Suprapubic skin (tissue), 4 donors: ENCODE results near the gene GTSE1.

Experiments used
- EP300 ChIP-seq: sonication (generic); formaldehyde crosslinking; IDR thresholded peaks from one replicate; pipeline ENCODE4 v1.6.1; 2017; ENCODE audit warnings: antibody characterized with exemption
- POLR2A ChIP-seq, 2 donors: fragments of 450-650 bp; IDR thresholded peaks; one replicate each; pipeline ENCODE4 v1.6.1; 2017; ENCODE audit warnings: antibody characterized with exemption in 2 of 2, mild to moderate bottlenecking in 2 of 2, moderate library complexity in 2 of 2
- POLR2AphosphoS5 ChIP-seq, 3 donors: sonication (generic); formaldehyde crosslinking; IDR thresholded peaks; one replicate each; pipeline ENCODE4 v1.6.1; 2017; ENCODE audit warnings: antibody characterized with exemption in 3 of 3
- TF ChIP-seq, protein P1 (sequence below), 2 donors: fragments of 200-600 bp in 1 of 2; fragments of 450-650 bp in 1 of 2; sonication (generic) in 1 of 2; IDR thresholded peaks; one replicate each; pipeline ENCODE4 v1.5.1; 2016 to 2019; ENCODE audit warnings: antibody characterized with exemption in 2 of 2, mild to moderate bottlenecking in 1 of 2, moderate library complexity in 1 of 2

DNA sequence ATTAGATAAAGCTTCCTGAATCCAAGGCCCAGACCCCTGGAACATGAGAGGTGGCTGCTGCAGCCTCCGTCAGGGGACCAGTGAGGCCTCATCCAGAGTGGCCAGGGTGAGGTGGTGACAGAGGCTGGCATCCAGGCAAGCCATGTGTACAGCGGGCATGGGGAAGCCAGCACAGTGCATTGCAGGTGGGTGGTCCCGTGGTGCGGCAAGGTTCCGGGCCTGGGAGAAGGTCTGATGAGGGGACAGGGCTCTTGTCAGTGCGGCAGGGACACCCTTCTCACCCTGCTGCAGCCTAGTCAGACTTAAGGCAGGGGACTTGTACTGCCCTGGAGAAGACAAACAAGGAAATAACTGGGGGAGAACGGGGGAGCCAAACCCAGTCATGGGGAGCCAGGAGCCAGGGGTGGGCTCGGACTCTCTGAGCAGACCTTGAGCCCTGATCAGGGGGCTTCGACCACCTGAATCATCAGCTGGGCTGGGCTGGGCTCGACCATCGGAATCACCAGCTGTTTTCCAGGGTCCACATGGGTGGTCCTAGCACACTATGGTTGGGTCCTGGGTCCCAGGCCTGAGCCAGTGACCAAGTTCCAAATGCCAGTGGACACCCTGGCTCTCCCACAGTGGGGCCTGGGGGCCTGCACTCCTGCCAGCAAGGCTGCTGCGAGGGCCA is 23.8 kb upstream of the GTSE1 start:
- no peak for TF ChIP-seq POLR2A (IDR thresholded peaks at IDR 0.05)
- TF ChIP-seq, protein P1, sequence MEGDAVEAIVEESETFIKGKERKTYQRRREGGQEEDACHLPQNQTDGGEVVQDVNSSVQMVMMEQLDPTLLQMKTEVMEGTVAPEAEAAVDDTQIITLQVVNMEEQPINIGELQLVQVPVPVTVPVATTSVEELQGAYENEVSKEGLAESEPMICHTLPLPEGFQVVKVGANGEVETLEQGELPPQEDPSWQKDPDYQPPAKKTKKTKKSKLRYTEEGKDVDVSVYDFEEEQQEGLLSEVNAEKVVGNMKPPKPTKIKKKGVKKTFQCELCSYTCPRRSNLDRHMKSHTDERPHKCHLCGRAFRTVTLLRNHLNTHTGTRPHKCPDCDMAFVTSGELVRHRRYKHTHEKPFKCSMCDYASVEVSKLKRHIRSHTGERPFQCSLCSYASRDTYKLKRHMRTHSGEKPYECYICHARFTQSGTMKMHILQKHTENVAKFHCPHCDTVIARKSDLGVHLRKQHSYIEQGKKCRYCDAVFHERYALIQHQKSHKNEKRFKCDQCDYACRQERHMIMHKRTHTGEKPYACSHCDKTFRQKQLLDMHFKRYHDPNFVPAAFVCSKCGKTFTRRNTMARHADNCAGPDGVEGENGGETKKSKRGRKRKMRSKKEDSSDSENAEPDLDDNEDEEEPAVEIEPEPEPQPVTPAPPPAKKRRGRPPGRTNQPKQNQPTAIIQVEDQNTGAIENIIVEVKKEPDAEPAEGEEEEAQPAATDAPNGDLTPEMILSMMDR (IDR thresholded peaks at IDR 0.05): no peak
- TF ChIP-seq EP300: no peak
- TF ChIP-seq POLR2AphosphoS5 (IDR thresholded peaks at IDR 0.05): no peak
